CD4-positive, alpha-beta T cell treated with Interleukin-21 for 1 hour (primary cell): ENCODE data around the gene UNC13A.

ENCODE experiments used
- DNase-seq: peaks from one replicate; pipeline ENCODE4 v3.0.0-alpha.2; 2020

The UNC13A gene

GRCh38 chr19:17624314-17624991, 63.7 kb downstream of the UNC13A start:
- no peak for DNase-seq

GRCh38 chr19:17623224-17623935, 64.8 kb downstream of the UNC13A start:
- no peak for DNase-seq

DNA sequence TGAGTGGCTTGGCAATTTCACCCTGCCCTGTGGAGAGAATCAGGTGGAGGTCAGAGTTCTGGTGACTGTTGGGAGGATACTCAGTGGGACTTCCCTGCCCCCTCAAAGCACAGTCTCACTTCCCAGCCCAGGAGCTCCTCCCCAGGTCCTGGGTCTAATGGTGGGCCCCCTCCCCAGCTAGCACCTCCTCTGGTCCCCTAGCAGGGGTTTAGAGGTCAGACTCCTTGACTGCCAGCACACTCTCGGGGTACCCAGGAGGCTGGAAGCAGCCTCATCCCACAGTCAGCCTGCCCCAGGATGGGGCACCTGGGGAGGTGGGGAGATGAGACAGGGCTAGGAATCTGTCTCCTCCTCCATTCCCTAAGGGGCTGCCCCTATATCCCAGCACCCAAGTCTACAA, 67.5 kb downstream of the UNC13A start:
- DNase-seq, result no peak

DNA sequence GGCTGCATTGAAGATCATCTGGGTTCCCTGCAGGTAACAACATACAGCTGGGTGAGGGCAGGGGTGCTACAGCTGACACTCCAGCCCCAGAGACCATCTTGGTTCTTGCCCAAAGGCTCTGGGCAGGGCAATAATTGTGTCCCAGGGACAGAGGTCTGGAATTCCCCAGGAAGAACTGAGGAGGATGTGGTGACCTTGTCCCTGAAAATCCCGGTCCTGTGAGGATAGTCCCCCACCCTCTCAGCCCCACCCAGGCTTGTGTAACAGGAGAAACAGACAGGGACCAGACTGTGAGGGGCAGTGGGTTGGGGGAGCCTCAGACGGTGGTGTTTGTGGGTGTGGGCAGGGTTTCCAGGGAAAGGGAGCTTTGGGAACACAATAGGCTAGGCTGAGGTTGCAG, 69.2 kb downstream of the UNC13A start:
- DNase-seq, result no peak

- no peak for DNase-seq
Measured at GRCh38 chr19:17618281-17618903, 69.8 kb downstream of the UNC13A start.

DNA sequence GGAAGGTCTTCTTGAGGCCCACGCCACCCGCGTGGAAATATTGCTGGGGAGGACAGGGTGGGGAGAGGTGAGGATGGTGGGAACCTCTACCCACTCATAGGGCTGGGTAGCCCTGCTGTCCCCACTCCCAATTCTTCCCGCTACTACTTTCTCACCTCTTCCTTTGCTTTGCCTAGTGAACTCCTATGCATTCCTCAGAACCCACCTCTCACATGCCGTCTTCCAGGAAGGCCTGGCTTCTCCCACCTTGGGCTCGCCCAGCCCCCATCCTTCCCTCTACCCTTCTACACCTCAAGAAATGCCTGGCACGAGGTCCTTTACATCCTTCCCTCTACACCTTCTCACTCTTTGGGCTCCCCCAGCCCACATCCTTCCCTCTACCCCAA, 70.4 kb downstream of the UNC13A start:
- no peak for DNase-seq

DNA sequence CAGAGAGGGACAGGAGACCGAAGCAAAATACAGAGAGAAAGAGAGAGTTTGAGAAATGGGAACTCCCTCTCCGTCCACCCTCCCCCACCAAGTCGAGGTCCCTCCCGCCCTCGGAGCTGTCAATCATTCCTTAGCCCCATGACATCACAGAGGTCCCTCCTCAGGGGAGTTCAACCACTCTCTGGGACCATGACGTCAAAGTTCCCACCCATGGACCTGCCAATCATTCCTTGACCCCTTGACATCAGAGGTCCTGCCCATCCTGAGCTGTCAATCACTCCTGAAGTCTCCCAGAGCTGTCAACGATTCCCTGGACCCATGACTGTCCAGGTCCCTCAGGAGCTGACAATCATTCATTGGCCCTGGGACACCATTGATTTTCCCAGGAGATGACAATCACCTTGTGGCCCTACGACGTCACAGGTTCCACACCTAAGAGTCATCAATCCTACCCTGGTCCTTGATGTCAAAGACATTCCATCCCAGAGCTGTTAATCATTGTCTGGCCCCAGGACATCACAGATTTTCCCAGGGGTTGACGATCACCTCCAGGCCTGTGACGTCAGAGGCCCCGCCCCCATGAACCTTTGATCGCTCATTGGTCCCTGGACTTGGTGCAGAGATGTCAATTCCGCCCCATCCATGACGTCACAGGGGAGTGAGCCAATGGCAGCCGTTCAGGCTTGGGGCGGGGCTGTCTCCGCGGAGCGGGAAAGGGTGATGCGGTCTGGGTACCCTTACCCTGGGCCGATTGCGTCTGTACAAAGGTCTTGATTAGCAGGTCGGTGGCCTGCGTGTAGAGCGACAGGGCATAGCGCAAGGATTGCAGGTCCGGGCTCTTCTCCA, 71.0 kb downstream of the UNC13A start:
- no peak for DNase-seq

GRCh38 chr19:17616686-17616960, 71.5 kb downstream of the UNC13A start:
- no peak for DNase-seq

GRCh38 chr19:17615889-17616685, 72.1 kb downstream of the UNC13A start:
- no peak for DNase-seq

DNA sequence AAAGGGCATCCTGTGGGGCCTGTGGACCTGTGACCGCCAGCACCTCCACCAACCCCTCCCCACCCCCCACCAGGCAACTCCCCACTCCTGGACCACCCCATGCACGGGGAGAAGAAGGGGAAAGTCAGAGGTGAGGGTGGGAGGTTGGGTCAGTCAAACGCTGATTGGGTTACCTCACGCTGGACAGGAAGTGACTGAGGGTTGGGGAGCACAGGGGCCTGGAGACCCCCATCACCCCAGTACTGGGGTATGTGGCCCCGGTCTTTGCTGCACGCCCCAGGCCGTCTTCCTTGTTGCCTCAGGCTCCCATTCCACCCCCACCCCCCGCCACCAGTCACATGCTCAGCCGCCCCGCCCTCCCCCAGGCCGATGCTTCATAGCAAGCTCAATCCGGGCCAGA, 73.7 kb downstream of the UNC13A start:
- DNase-seq, result no peak

- no peak for DNase-seq
Measured at GRCh38 chr19:17611462-17612244, 76.5 kb downstream of the UNC13A start.

DNA sequence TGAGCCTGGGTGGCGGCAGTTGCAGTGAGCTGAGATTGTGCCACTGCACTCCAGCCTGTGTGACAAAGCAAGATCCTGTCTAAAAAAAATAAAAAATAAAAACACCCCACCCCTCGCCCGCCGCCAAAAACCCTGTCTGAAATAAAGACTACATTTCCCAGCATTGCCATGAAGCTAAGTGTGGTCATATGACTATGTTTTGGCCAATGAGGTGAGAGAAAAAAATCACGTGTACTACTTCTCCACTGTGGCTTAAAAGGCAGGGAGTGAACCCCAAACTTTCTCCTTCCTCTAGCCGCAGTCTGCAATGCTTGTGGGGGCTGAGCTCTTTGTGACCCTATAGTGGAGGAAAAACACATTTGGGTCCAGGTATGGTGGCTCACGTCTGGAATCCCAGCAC, 77.8 kb downstream of the UNC13A start:
- peak; percentile 42 for DNase-seq

DNA sequence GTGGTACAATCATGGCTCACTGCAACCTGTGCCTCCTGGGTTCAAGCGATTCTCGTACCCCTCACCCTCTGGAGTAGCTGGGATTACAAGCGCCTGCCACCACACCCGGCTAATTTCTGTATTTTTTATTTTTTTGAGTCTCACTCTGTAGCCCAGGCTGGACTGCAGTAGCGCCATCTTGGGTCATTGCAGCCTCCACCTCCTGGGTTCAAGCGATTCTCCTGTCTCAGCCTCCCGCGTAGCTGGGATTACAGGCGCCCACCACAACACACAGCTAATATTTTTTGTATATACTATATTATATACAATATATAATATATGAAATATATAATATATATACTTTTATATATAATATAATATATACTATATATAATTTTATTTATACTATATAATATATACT, 80.2 kb downstream of the UNC13A start:
- DNase-seq, result no peak

DNA sequence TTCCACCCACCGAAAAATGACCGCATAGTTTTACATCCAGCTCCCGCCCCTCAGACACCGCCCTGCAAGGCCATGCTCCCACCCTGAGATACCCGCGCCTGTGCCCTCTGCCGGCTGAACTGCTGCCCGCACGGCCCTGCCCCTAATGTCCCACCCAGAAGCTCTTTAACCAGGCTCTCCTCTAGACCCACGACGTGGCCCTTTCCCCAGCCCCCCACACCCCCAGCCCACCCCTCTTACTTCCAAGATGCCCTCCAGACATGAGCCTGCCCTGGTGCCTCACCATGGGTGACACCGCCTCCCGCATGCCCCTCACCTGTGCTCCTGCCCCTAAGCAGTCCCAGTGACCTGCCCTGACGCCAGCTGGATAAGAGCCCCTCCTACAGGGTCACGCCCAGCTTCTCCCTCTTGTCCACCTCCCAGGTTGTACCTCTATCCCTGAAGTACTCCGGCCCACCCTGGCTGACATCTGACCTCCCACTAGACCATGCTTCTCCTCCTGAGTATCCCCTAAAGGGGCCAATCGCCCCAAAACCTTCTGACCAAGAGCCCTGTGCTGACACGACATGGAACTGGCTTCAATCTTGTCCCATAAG, 81.5 kb downstream of the UNC13A start:
- no peak for DNase-seq

- peak; percentile 85 for DNase-seq
Measured at GRCh38 chr19:17605761-17606589, 82.2 kb downstream of the UNC13A start.

DNA sequence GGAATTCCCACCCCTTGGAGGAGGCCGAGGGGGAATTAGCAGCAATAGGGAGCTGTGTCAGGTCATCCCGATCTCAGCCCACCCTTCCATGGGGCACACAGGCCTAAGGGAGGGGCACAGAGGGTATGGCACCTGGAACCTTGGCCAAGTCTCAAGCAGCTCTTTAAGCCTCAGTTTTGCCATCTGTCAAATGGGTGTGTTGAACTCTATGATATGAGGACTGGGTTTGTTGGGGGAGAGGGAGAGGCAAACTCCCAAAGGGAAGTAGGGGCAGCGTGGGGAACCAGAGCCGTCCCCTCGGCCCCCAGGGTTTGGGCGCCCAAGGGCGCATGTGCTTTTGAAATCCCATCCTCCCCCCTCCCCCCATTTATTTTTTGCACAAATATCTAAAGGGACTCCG, 83.0 kb downstream of the UNC13A start:
- no peak for DNase-seq

DNA sequence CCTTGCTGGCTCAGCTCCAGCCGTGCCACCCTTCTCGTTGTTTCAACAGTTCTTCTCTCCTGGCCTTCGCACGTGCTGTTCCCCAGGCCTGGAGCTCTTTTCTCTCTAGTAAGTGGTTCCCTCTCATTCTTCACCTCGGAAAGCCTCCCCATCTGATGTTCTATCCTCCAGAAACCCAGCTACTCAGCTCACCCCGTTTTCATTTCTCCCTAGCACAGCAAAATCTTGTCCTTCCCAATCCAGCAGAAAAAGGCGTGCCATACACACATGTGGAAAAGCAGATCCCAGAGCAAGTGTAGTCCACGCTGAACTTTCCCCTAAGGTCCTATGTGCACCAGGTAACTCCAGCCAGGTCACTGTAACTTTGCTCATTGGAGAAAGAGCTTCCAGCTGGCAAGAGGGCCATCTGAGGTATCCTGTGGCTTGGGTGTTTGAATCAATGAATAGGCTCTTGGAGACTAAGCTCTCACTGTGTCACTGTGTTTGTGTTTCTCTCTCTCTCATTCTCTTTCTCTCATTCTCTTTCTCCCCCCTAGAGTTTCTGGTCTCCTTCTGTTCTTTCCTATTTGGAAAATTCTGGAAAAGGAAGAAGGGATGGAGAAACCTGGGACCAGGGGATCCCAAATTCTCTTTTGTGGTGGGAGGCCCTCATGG, 83.7 kb downstream of the UNC13A start:
- no peak for DNase-seq

- DNase-seq, result no peak
Measured at GRCh38 chr19:17602872-17603510, 85.2 kb downstream of the UNC13A start.

GRCh38 chr19:17602217-17602616, 85.9 kb downstream of the UNC13A start:
- DNase-seq, result no peak

DNA sequence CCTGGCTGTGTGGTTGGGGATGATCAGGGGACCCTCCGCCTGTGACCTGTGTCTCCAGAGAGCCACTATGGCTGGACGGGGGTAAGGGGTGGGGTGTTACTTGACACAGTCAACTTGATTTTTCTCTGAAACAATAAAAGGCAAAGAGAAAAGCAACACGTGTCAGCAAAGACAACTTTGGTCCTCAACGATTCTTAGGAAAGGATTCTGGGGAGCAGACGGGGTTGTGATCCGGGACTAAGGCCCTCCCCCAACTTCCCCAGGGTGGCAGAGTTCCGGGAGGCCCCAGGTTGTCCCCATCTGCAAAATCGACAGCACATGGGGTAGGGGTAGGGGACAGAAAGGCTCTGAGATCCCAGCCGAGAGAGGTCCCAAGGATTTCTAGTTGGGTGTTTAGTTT, 86.5 kb downstream of the UNC13A start:
- DNase-seq, result no peak
